Fibroblast of lung (primary cell): ENCODE results near the gene GDF2.

Experiments used
- CTCF ChIP-seq, 2 donors: IDR thresholded peaks in 1 of 2; conservative IDR thresholded peaks in 1 of 2; 1 replicate in 1 of 2; 2 replicates in 1 of 2; pipeline ENCODE4 v1.5.1; 2011 to 2012; ENCODE audit warnings: low read length in 2 of 2, control low read depth in 1 of 2, inconsistent platforms in 1 of 2, low read depth in 1 of 2, mild to moderate bottlenecking in 1 of 2
- EZH2 ChIP-seq: IDR thresholded peaks from 2 replicates; pipeline ENCODE4 v1.5.1; 2012; ENCODE audit warnings: low read length, control low read depth, mild to moderate bottlenecking; ENCODE audit errors: missing control alignments

GRCh38 chr10:47330804-47331203 lies 8.6 kb downstream of the GDF2 start:
- TF ChIP-seq CTCF (conservative IDR thresholded peaks at IDR 0.05 in 1 of 2, IDR thresholded peaks at IDR 0.05 in 1 of 2; ENCODE audit: low read depth in 1 of 2, low read length in 2 of 2) (no peak), EZH2 (no peak)
